A673 (cell line): Measurements from ENCODE around the gene WT1.

ENCODE experiments used
- EZH2 ChIP-seq: fragments of 200-600 bp; sonication (generic); IDR thresholded peaks from 2 replicates; pipeline ENCODE4 v1.6.1; 2017; ENCODE audit warnings: borderline replicate concordance, low read depth, mild to moderate bottlenecking, mixed read lengths, antibody characterized with exemption, low read length; ENCODE audit not compliant: poor library complexity, severe bottlenecking
- TF ChIP-seq, protein P1 (sequence below): fragments of 300-800, 200-600 bp; sonication (generic); conservative IDR thresholded peaks from 2 replicates; pipeline ENCODE4 v1.5.1; 2017; ENCODE audit warnings: low read depth, mild to moderate bottlenecking, antibody characterized with exemption, low read length, moderate library complexity, mixed read lengths

GRCh38 chr11:32422545-32422944 lies 12.8 kb downstream of the WT1 start:
- TF ChIP-seq EZH2: no peak
- TF ChIP-seq, protein P1, sequence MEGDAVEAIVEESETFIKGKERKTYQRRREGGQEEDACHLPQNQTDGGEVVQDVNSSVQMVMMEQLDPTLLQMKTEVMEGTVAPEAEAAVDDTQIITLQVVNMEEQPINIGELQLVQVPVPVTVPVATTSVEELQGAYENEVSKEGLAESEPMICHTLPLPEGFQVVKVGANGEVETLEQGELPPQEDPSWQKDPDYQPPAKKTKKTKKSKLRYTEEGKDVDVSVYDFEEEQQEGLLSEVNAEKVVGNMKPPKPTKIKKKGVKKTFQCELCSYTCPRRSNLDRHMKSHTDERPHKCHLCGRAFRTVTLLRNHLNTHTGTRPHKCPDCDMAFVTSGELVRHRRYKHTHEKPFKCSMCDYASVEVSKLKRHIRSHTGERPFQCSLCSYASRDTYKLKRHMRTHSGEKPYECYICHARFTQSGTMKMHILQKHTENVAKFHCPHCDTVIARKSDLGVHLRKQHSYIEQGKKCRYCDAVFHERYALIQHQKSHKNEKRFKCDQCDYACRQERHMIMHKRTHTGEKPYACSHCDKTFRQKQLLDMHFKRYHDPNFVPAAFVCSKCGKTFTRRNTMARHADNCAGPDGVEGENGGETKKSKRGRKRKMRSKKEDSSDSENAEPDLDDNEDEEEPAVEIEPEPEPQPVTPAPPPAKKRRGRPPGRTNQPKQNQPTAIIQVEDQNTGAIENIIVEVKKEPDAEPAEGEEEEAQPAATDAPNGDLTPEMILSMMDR: no peak
